Loucy (cell line): ENCODE measurements around the gene CD2AP.

Experiments used
- H2AFZ ChIP-seq: fragments of 200-600 bp; sonication (generic); 2 replicates; pipeline ENCODE4 v1.6.0; 2016; ENCODE audit warnings: antibody characterized with exemption, mild to moderate bottlenecking, low read length, moderate library complexity
- H3F3A ChIP-seq: fragments of 200-600 bp; 2 replicates; pipeline ENCODE4 v1.6.0; 2016; ENCODE audit warnings: antibody characterized with exemption, low read depth, mild to moderate bottlenecking
- H3K27me3 ChIP-seq: fragments of 200-600 bp; sonication (generic); 2 replicates; pipeline ENCODE4 v1.6.1; 2014; ENCODE audit warnings: low read length, mild to moderate bottlenecking; ENCODE audit not compliant: insufficient read depth, poor library complexity, severe bottlenecking
- H3K36me3 ChIP-seq: fragments of 200-600 bp; sonication (generic); 2 replicates; pipeline ENCODE4 v1.6.1; 2016; ENCODE audit warnings: low read length; ENCODE audit not compliant: insufficient read depth
- H3K4me1 ChIP-seq: fragments of 200-600 bp; sonication (generic); 2 replicates; pipeline ENCODE4 v1.5.1; 2014; ENCODE audit warnings: low read length, mild to moderate bottlenecking; ENCODE audit not compliant: insufficient read depth, poor library complexity, severe bottlenecking
- H3K4me2 ChIP-seq: fragments of 200-600 bp; sonication (generic); 2 replicates; pipeline ENCODE4 v1.6.0; 2014; ENCODE audit warnings: antibody characterized with exemption, low read length, low read depth, mild to moderate bottlenecking; ENCODE audit not compliant: poor library complexity, severe bottlenecking
- H3K4me3 ChIP-seq: fragments of 200-600 bp; sonication (generic); 2 replicates; pipeline ENCODE4 v1.5.1; 2014; ENCODE audit warnings: low read length, mild to moderate bottlenecking, mixed read lengths; ENCODE audit not compliant: poor library complexity, severe bottlenecking
- H3K79me2 ChIP-seq: fragments of 200-600 bp; sonication (generic); 2 replicates; pipeline ENCODE4 v1.6.1; 2014; ENCODE audit warnings: low read length; ENCODE audit not compliant: insufficient read depth
- H3K9ac ChIP-seq: fragments of 200-600 bp; sonication (generic); 2 replicates; pipeline ENCODE4 v1.6.0; 2014; ENCODE audit warnings: mild to moderate bottlenecking, low read depth, low read length, moderate library complexity; ENCODE audit not compliant: poor library complexity, severe bottlenecking
- H3K9me2 ChIP-seq: fragments of 200-600 bp; sonication (generic); replicated peaks from 2 replicates; pipeline ENCODE4 v1.6.1; 2016; ENCODE audit warnings: low read depth, low read length, mixed read lengths
- H3K9me3 ChIP-seq: fragments of 200-600 bp; sonication (generic); 2 replicates; pipeline ENCODE4 v1.6.1; 2014; ENCODE audit warnings: mild to moderate bottlenecking, antibody characterized with exemption, low read length, low read depth; ENCODE audit not compliant: insufficient read depth
- H4K20me1 ChIP-seq: fragments of 200-600 bp; sonication (generic); 2 replicates; pipeline ENCODE4 v1.6.0; 2014; ENCODE audit warnings: antibody characterized with exemption, low read length, mild to moderate bottlenecking; ENCODE audit not compliant: insufficient read depth, poor library complexity, severe bottlenecking
- CTCF ChIP-seq: fragments of 200-600 bp; sonication (generic); conservative IDR thresholded peaks from 2 replicates; pipeline ENCODE4 v1.5.1; 2014; ENCODE audit warnings: mild to moderate bottlenecking, antibody characterized with exemption, low read length
- EZH2phosphoT487 ChIP-seq: fragments of 200-600 bp; IDR thresholded peaks from 2 replicates; pipeline ENCODE4 v1.6.1; 2018; ENCODE audit warnings: antibody characterized with exemption, mild to moderate bottlenecking, moderate library complexity, borderline replicate concordance

The CD2AP gene

GRCh38 chr6:47464052-47464451, 13.5 kb upstream of the CD2AP start:
- Histone ChIP-seq H3K4me1 (no peaks in the 10 kb centered on the region), H3K36me3 (no peaks in the 10 kb centered on the region), H3F3A (no peaks in the 10 kb centered on the region), H3K4me2 (no peak overlapping the region), H3K9me3 (no peaks in the 10 kb centered on the region), H3K79me2 (no peaks in the 10 kb centered on the region), H3K4me3 (no peak overlapping the region), H3K9me2 (no peaks in the 10 kb centered on the region), H4K20me1 (no peaks in the 10 kb centered on the region), H3K27me3 (no peaks in the 10 kb centered on the region), H2AFZ (no peak overlapping the region), H3K9ac (no peak overlapping the region)
- TF ChIP-seq EZH2phosphoT487: no peak
- no peak for TF ChIP-seq CTCF

GRCh38 chr6:47465117-47465516, 12.5 kb upstream of the CD2AP start:
- no peaks in the 10 kb centered on the region for H3K36me3 ChIP-seq
- no peaks in the 10 kb centered on the region for H3K79me2 ChIP-seq
- no peak overlapping the region for H3K4me3 ChIP-seq
- H2AFZ ChIP-seq: no peak overlapping the region
- no peak overlapping the region for H3K9ac ChIP-seq
- H3K9me3 ChIP-seq: no peaks in the 10 kb centered on the region
- H3K4me2 ChIP-seq: no peak overlapping the region
- H3K9me2 ChIP-seq: no peaks in the 10 kb centered on the region
- H4K20me1 ChIP-seq: no peaks in the 10 kb centered on the region
- H3K4me1 ChIP-seq: no peaks in the 10 kb centered on the region
- TF ChIP-seq CTCF (no peak), EZH2phosphoT487 (no peak)
- H3K27me3 ChIP-seq: no peaks in the 10 kb centered on the region
- H3F3A ChIP-seq: no peaks in the 10 kb centered on the region

- no peak overlapping the region for H3K4me2 ChIP-seq
- TF ChIP-seq EZH2phosphoT487 (no peak), CTCF (no peak)
- no peaks in the 10 kb centered on the region; the same call in 1 of the 2 replicates for H3F3A ChIP-seq
- no peak overlapping the region for H2AFZ ChIP-seq
- H3K9ac ChIP-seq: no peak overlapping the region
- H4K20me1 ChIP-seq: no peaks in the 10 kb centered on the region
- H3K27me3 ChIP-seq: no peaks in the 10 kb centered on the region
- H3K36me3 ChIP-seq: no peaks in the 10 kb centered on the region
- H3K4me1 ChIP-seq: peaks cover 7% of the 10 kb centered on the region
- no peaks in the 10 kb centered on the region for H3K79me2 ChIP-seq
- no peak overlapping the region for H3K4me3 ChIP-seq
- no peaks in the 10 kb centered on the region for H3K9me3 ChIP-seq
- no peaks in the 10 kb centered on the region for H3K9me2 ChIP-seq
Observed at GRCh38 chr6:47471911-47472310, 5.7 kb upstream of the CD2AP start.
